OCI-LY3 (cell line): ENCODE measurements around the gene DUSP16.

ENCODE experiments used
- EZH2phosphoT487 ChIP-seq: fragments of 200-600 bp; shearing (Covaris generic); IDR thresholded peaks from 2 replicates; pipeline ENCODE4 v1.6.1; 2018; ENCODE audit warnings: antibody characterized with exemption, mixed run types, low read depth
- TF ChIP-seq, protein P1 (sequence below): fragments of 200-600, 300-600 bp; sonication (generic); IDR thresholded peaks from 2 replicates; pipeline ENCODE4 v1.5.1; 2014; ENCODE audit warnings: antibody characterized with exemption, low read length, low read depth

DNA sequence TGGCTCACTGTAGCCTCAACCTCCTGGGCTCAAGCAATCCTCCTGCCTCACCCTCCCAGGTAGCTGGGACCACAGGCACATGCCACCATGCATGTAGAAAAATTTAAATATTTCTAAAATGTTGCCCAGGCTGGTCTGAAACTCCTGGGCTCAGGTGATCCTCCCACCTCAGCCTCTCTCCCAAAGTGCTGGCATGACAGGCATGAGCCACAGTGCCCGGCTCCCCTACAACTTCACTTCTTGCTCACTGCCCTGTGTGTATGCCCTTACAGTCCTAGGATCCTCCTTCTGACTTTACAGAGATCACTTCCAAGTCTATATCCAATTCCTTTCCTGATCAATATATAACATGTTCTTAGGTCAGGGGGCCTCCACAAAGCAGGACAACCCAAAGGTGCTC is 25.2 kb upstream of the DUSP16 start:
- TF ChIP-seq, protein P1, sequence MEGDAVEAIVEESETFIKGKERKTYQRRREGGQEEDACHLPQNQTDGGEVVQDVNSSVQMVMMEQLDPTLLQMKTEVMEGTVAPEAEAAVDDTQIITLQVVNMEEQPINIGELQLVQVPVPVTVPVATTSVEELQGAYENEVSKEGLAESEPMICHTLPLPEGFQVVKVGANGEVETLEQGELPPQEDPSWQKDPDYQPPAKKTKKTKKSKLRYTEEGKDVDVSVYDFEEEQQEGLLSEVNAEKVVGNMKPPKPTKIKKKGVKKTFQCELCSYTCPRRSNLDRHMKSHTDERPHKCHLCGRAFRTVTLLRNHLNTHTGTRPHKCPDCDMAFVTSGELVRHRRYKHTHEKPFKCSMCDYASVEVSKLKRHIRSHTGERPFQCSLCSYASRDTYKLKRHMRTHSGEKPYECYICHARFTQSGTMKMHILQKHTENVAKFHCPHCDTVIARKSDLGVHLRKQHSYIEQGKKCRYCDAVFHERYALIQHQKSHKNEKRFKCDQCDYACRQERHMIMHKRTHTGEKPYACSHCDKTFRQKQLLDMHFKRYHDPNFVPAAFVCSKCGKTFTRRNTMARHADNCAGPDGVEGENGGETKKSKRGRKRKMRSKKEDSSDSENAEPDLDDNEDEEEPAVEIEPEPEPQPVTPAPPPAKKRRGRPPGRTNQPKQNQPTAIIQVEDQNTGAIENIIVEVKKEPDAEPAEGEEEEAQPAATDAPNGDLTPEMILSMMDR, result no peak
- no peak for TF ChIP-seq EZH2phosphoT487
